Lung (tissue), 12 donors: ENCODE measurements around the gene ARL13B. TPM values are rescaled to one million over a fixed set of nuclear protein-coding genes. Genes with fewer than 3 reads are reported as not detected.
A peak's percentile ranks its signal among the peaks of the same experiment; 100 is the strongest.

ENCODE experiments used
- ATAC-seq: fragments of 200-7000 bp; cut with Tn5 transposase; one replicate; pipeline ENCODE4 v1.9.1; 2020; ENCODE audit warnings: moderate number of reproducible peaks; ENCODE audit not compliant: insufficient read depth, low FRiP score
- DNase-seq, 3 donors: peaks; one replicate each; pipeline ENCODE4 v3.0.0-alpha.2; 2013 to 2017
- H3K27ac ChIP-seq, 2 donors: one replicate each; pipeline ENCODE4 v1.5.1; 2013; ENCODE audit warnings: mild to moderate bottlenecking in 2 of 2, moderate library complexity in 2 of 2, control low read depth in 1 of 2, inconsistent platforms in 1 of 2, low read depth in 1 of 2, low read length in 1 of 2
- H3K27me3 ChIP-seq, 3 donors: one replicate each; pipeline ENCODE4 v1.5.1; 2013; ENCODE audit warnings: low read length in 2 of 3; ENCODE audit not compliant: control insufficient read depth in 3 of 3, insufficient read depth in 3 of 3
- H3K36me3 ChIP-seq, 4 donors: one replicate each; pipeline ENCODE4 v1.5.1; 2013; ENCODE audit warnings: low read length in 4 of 4, mild to moderate bottlenecking in 1 of 4, moderate library complexity in 1 of 4; ENCODE audit not compliant: control insufficient read depth in 4 of 4, insufficient read depth in 4 of 4
- H3K4me1 ChIP-seq, 5 donors: one replicate each; pipeline ENCODE4 v1.5.1; 2013; ENCODE audit warnings: low read length in 5 of 5, mild to moderate bottlenecking in 2 of 5, moderate library complexity in 1 of 5; ENCODE audit not compliant: control insufficient read depth in 5 of 5, insufficient read depth in 5 of 5
- H3K4me3 ChIP-seq: one replicate; pipeline ENCODE4 v1.5.1; 2013; ENCODE audit warnings: mild to moderate bottlenecking, control low read depth, moderate library complexity
- H3K9ac ChIP-seq, 2 donors: one replicate each; pipeline ENCODE4 v1.5.1; 2013; ENCODE audit warnings: low read length in 2 of 2, control low read depth in 1 of 2; ENCODE audit not compliant: insufficient read depth in 1 of 2
- H3K9me3 ChIP-seq, 4 donors: one replicate each; pipeline ENCODE4 v1.5.1; 2013; ENCODE audit warnings: low read length in 3 of 4, mild to moderate bottlenecking in 1 of 4, moderate library complexity in 1 of 4; ENCODE audit not compliant: control insufficient read depth in 4 of 4, insufficient read depth in 3 of 4
- WGBS, 2 donors: extraction: QIAGEN DNeasy Blood & Tissue Kit; methylation state at CpG; one replicate each; pipeline ENCODE4 v1.1.7; 2013; 5-methylcytosine and 5-hydroxymethylcytosine counted together
- polyA plus RNA-seq, 2 donors: library from polyadenylated mRNA; stranded (reverse); fragments of 200-250 nt; gene quantifications; one replicate each; pipeline ENCODE4 v1.2.1, GENCODE V29; 2013
- total RNA-seq, 2 donors: library from RNA; depleted of rRNA in 1 of 2; stranded (reverse); fragments of >200 nt in 1 of 2; gene quantifications; one replicate each; pipeline ENCODE4 v1.2.1, GENCODE V29; 2014 to 2021
- TF ChIP-seq, protein P1 (sequence below): IDR thresholded peaks from 2 replicates; pipeline ENCODE4 v1.5.1; 2012; ENCODE audit warnings: mild to moderate bottlenecking; ENCODE audit errors: control extremely low read depth, extremely low read depth
- donor health status: control.
- donor health status: control.
- donor health status: Bipolar disorder and iron deficiency.
- donor health status: healthy.
- donor health status: DM: yes; HTN: yes; CAD: no.

The ARL13B gene
- total and polyA plus RNA-seq, 4 donors: 8.4 to 19.6 (median 13.2) TPM

DNA sequence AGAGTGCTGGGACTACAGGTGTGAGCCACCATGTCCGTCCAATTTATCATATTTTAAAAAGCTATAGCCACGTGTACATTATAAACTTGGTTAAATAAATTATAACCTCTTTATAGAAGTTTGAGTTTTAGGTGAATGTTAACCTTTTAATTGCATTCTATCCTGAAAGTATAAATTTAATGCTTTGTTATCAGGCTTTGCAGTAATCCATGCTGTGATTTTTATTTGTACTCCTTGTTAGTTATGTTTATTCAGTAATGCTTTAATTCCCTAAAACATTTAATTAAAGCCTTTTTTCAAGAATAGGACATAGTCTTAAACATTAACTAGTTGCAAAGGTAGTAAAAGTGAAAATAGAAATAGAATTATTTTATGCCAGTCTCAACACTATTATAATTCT is 11.7 kb downstream of the ARL13B start:
- TF ChIP-seq, protein P1, sequence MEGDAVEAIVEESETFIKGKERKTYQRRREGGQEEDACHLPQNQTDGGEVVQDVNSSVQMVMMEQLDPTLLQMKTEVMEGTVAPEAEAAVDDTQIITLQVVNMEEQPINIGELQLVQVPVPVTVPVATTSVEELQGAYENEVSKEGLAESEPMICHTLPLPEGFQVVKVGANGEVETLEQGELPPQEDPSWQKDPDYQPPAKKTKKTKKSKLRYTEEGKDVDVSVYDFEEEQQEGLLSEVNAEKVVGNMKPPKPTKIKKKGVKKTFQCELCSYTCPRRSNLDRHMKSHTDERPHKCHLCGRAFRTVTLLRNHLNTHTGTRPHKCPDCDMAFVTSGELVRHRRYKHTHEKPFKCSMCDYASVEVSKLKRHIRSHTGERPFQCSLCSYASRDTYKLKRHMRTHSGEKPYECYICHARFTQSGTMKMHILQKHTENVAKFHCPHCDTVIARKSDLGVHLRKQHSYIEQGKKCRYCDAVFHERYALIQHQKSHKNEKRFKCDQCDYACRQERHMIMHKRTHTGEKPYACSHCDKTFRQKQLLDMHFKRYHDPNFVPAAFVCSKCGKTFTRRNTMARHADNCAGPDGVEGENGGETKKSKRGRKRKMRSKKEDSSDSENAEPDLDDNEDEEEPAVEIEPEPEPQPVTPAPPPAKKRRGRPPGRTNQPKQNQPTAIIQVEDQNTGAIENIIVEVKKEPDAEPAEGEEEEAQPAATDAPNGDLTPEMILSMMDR: no peak
- no peak for DNase-seq
- H3K4me3 ChIP-seq: no peak overlapping the region
- no peaks in the 10 kb centered on the region for H3K9me3 ChIP-seq
- no peak overlapping the region for H3K9ac ChIP-seq
- no peak for ATAC-seq
- peaks cover 0 to 9% (median 6%) of the 10 kb centered on the region in 5 donors for H3K4me1 ChIP-seq
- H3K27ac ChIP-seq: no peak overlapping the region
- H3K36me3 ChIP-seq: peaks cover 0 to 1% (median 0%) of the 10 kb centered on the region in 4 donors
- WGBS, 2 donors: 81 to 83% methylated on average over 2 of the region's 2 CpGs
- no peaks in the 10 kb centered on the region for H3K27me3 ChIP-seq

DNA sequence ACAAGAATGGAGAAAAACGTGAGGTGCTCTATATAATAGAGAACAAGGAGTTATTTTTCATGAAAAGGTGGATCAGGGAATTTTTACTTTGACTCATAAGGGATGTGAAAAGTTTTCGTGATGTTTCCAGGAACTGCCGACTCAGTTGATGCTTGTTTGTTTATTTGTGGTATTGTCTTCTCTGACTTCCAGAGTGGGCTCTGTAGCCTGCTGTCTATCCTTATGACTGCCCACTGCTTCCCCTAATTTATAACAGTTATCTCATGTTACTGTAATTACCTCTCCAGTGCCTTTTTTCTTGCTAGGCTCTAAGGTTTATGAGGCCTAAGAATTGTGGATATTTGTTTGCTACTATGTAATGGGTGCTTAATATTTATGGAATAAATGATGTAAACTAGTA is 12.3 kb downstream of the ARL13B start:
- Histone ChIP-seq H3K9ac (no peak overlapping the region), H3K4me1 (peaks cover 0 to 9% (median 6%) of the 10 kb centered on the region in 5 donors), H3K36me3 (peaks cover 0 to 2% (median under 1%) of the 10 kb centered on the region in 4 donors), H3K27me3 (no peaks in the 10 kb centered on the region), H3K4me3 (no peak overlapping the region), H3K27ac (no peak overlapping the region), H3K9me3 (no peaks in the 10 kb centered on the region)
- ATAC-seq (no peak), DNase-seq (no peak)
- WGBS, 2 donors: 78 to 85% methylated on average over 3 of the region's 3 CpGs
- TF ChIP-seq, protein P1: no peak

DNA sequence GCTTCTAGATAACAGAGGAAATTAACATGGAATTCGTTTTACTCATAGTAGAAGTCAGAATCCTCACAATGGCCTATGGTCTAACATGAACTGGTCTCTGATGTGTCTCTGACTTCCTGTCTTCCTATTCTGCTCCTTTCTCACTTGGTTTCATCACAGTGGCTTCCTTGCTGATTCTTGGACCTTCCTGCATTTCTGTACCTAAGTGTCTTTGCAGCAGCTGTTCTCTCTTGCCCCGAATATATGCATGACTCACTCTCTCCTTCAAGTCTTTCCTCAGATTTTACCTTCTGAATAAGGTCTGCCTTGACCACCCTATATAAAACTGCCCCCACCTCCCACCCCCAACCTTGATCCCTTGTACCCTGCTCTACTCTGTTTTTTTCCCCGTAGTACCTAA is 14.1 kb downstream of the ARL13B start:
- peaks cover 0 to 2% (median under 1%) of the 10 kb centered on the region in 4 donors for H3K36me3 ChIP-seq
- no peaks in the 10 kb centered on the region for H3K4me1 ChIP-seq
- ATAC-seq: no peak
- H3K9ac ChIP-seq: no peak overlapping the region
- 74 to 81% methylated on average over 3 of the region's 3 CpGs for WGBS, 2 donors
- TF ChIP-seq, protein P1: no peak
- no peak overlapping the region for H3K27ac ChIP-seq
- no peaks in the 10 kb centered on the region for H3K27me3 ChIP-seq
- H3K4me3 ChIP-seq: no peak overlapping the region
- no peak for DNase-seq
- no peaks in the 10 kb centered on the region for H3K9me3 ChIP-seq

DNA sequence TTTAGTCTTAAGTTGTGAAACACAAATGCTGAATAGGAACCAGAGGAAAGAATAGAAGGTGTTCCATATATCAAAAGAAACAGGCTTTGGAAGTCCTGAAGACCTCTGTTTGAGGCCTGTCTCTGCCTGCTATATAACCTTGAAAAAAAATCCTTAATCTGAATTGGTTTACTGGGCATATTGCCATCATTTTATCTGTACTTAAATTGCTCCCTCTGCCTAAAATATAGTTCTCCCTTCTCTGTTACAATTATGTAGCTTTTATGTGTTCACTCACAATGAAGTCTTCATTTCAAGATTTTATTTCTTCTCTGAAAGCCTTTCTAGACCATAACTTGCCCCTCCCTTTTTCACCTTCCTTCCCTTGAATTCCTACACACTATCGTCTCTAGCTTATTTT is 21.2 kb downstream of the ARL13B start:
- no peak overlapping the region for H3K4me3 ChIP-seq
- H3K9me3 ChIP-seq: no peaks in the 10 kb centered on the region
- TF ChIP-seq, protein P1: no peak
- H3K9ac ChIP-seq: no peak overlapping the region
- peaks cover 0 to 2% (median under 1%) of the 10 kb centered on the region in 4 donors for H3K36me3 ChIP-seq
- no peaks in the 10 kb centered on the region for H3K27me3 ChIP-seq
- 63 to 76% methylated on average over 1 of the region's 1 CpG for WGBS, 2 donors
- H3K4me1 ChIP-seq: peaks cover 0 to 9% (median 0%) of the 10 kb centered on the region in 5 donors
- DNase-seq: peak in 2 of 3 donors; percentile 33 to 61
- no peak overlapping the region for H3K27ac ChIP-seq
- no peak for ATAC-seq
